ENCODE measurements around the gene KRT77. TPM values are rescaled to one million over a fixed set of nuclear protein-coding genes. Genes with fewer than 3 reads are reported as not detected.

Gene KRT77
- total and polyA plus RNA-seq, 2 experiments from 2014 or later = not detected

GRCh38 chr12:52667931-52668330 lies 35.4 kb downstream of the KRT77 start:
- Histone ChIP-seq H4K20me1 (ENCODE audit: insufficient read depth) (no peaks in the 10 kb centered on the region), H3K27ac (no peak overlapping the region), H3F3A (ENCODE audit: insufficient read depth) (no peaks in the 10 kb centered on the region), H3K9me2 (ENCODE audit: insufficient read depth) (no peaks in the 10 kb centered on the region), H3K4me1 (ENCODE audit: insufficient read depth) (no peaks in the 10 kb centered on the region), H3K9me3 (ENCODE audit: low read depth) (no peaks in the 10 kb centered on the region), H2AFZ (no peak overlapping the region), H3K36me3 (ENCODE audit: low read depth) (no peaks in the 10 kb centered on the region), H3K27me3 (replicated peaks; ENCODE audit: insufficient read depth) (peaks cover 51% of the 10 kb centered on the region), H3K9ac (no peak overlapping the region), H3K79me2 (ENCODE audit: insufficient read depth) (no peaks in the 10 kb centered on the region), H3K4me3 (no peak overlapping the region), H3K4me2 (ENCODE audit: unreplicated experiment) (no peak overlapping the region)
- TF ChIP-seq EZH2phosphoT487 (IDR thresholded peaks at IDR 0.05; ENCODE audit: insufficient read depth, low read depth) (no peak), EZH2 (IDR thresholded peaks at IDR 0.05; ENCODE audit: insufficient read depth, poor library complexity, severe bottlenecking) (no peak)
- in situ Hi-C loops (cut with MboI) = no loop called here
- no peak for DNase-seq
- 49% methylated on average over 7 of the region's 7 CpGs for WGBS, 2 experiments (ENCODE audit: low coverage in 1 of 2, low lambda C conversion rate in 2 of 2, missing lambda C conversion rate in 2 of 2)

GRCh38 chr12:52667509-52667908 lies 35.8 kb downstream of the KRT77 start:
- WGBS, 2 experiments (ENCODE audit: low coverage in 1 of 2, low lambda C conversion rate in 2 of 2, missing lambda C conversion rate in 2 of 2) = 48 to 59% methylated on average over 9 of the region's 9 CpGs
- no peaks in the 10 kb centered on the region for H3K9me3 ChIP-seq (ENCODE audit: low read depth)
- no peaks in the 10 kb centered on the region for H3K36me3 ChIP-seq (ENCODE audit: low read depth)
- no peak overlapping the region for H3K27ac ChIP-seq
- no peak for DNase-seq
- in situ Hi-C loops (cut with MboI) = no loop called here
- H3K4me3 ChIP-seq = no peak overlapping the region
- H2AFZ ChIP-seq = no peak overlapping the region
- peaks cover 53% of the 10 kb centered on the region for H3K27me3 ChIP-seq (replicated peaks; ENCODE audit: insufficient read depth)
- H3F3A ChIP-seq (ENCODE audit: insufficient read depth) = no peaks in the 10 kb centered on the region
- H3K9me2 ChIP-seq (ENCODE audit: insufficient read depth) = no peaks in the 10 kb centered on the region
- no peak overlapping the region for H3K9ac ChIP-seq
- no peaks in the 10 kb centered on the region for H3K79me2 ChIP-seq (ENCODE audit: insufficient read depth)
- TF ChIP-seq EZH2 (IDR thresholded peaks at IDR 0.05; ENCODE audit: insufficient read depth, poor library complexity, severe bottlenecking) (no peak), EZH2phosphoT487 (IDR thresholded peaks at IDR 0.05; ENCODE audit: insufficient read depth, low read depth) (no peak)
- H4K20me1 ChIP-seq (ENCODE audit: insufficient read depth) = no peaks in the 10 kb centered on the region
- no peak overlapping the region for H3K4me2 ChIP-seq (ENCODE audit: unreplicated experiment)
- H3K4me1 ChIP-seq (ENCODE audit: insufficient read depth) = no peaks in the 10 kb centered on the region

GRCh38 chr12:52666471-52666870 lies 36.9 kb downstream of the KRT77 start:
- in situ Hi-C loops (cut with MboI) = no loop called here
- Histone ChIP-seq H2AFZ (no peak overlapping the region), H4K20me1 (ENCODE audit: insufficient read depth) (no peaks in the 10 kb centered on the region), H3K27me3 (replicated peaks; ENCODE audit: insufficient read depth) (peaks cover 54% of the 10 kb centered on the region), H3K27ac (no peak overlapping the region), H3K4me1 (ENCODE audit: insufficient read depth) (no peaks in the 10 kb centered on the region), H3K79me2 (ENCODE audit: insufficient read depth) (no peaks in the 10 kb centered on the region), H3K9ac (no peak overlapping the region), H3K9me3 (ENCODE audit: low read depth) (no peaks in the 10 kb centered on the region), H3F3A (ENCODE audit: insufficient read depth) (no peaks in the 10 kb centered on the region), H3K36me3 (ENCODE audit: low read depth) (no peaks in the 10 kb centered on the region), H3K4me3 (no peak overlapping the region), H3K4me2 (ENCODE audit: unreplicated experiment) (no peak overlapping the region), H3K9me2 (ENCODE audit: insufficient read depth) (no peaks in the 10 kb centered on the region)
- WGBS, 2 experiments (ENCODE audit: low coverage in 1 of 2, low lambda C conversion rate in 2 of 2, missing lambda C conversion rate in 2 of 2) = 58 to 60% methylated on average over 3 of the region's 3 CpGs
- no peak for DNase-seq
- TF ChIP-seq EZH2 (IDR thresholded peaks at IDR 0.05; ENCODE audit: insufficient read depth, poor library complexity, severe bottlenecking) (no peak), EZH2phosphoT487 (IDR thresholded peaks at IDR 0.05; ENCODE audit: insufficient read depth, low read depth) (no peak)

- Histone ChIP-seq H3K9ac (no peak overlapping the region), H4K20me1 (ENCODE audit: insufficient read depth) (no peaks in the 10 kb centered on the region), H3K9me3 (ENCODE audit: low read depth) (no peaks in the 10 kb centered on the region), H3F3A (ENCODE audit: insufficient read depth) (no peaks in the 10 kb centered on the region), H3K27ac (no peak overlapping the region), H3K36me3 (ENCODE audit: low read depth) (no peaks in the 10 kb centered on the region), H3K79me2 (ENCODE audit: insufficient read depth) (no peaks in the 10 kb centered on the region), H3K4me2 (ENCODE audit: unreplicated experiment) (no peak overlapping the region), H3K27me3 (replicated peaks; ENCODE audit: insufficient read depth) (peaks cover 59% of the 10 kb centered on the region), H3K9me2 (ENCODE audit: insufficient read depth) (no peaks in the 10 kb centered on the region), H3K4me1 (ENCODE audit: insufficient read depth) (no peaks in the 10 kb centered on the region), H3K4me3 (no peak overlapping the region), H2AFZ (no peak overlapping the region)
- in situ Hi-C loops (cut with MboI) = no loop called here
- TF ChIP-seq EZH2phosphoT487 (IDR thresholded peaks at IDR 0.05; ENCODE audit: insufficient read depth, low read depth) = no peak
- no peak for TF ChIP-seq EZH2 (IDR thresholded peaks at IDR 0.05; ENCODE audit: insufficient read depth, poor library complexity, severe bottlenecking)
- DNase-seq = no peak
Measured at GRCh38 chr12:52663420-52663819, 39.9 kb downstream of the KRT77 start.

- no peak overlapping the region for H2AFZ ChIP-seq
- no peak for TF ChIP-seq EZH2phosphoT487 (IDR thresholded peaks at IDR 0.05; ENCODE audit: insufficient read depth, low read depth)
- no peak for TF ChIP-seq EZH2 (IDR thresholded peaks at IDR 0.05; ENCODE audit: insufficient read depth, poor library complexity, severe bottlenecking)
- no peaks in the 10 kb centered on the region for H3K4me1 ChIP-seq (ENCODE audit: insufficient read depth)
- no peak overlapping the region for H3K4me2 ChIP-seq (ENCODE audit: unreplicated experiment)
- no peaks in the 10 kb centered on the region for H3K36me3 ChIP-seq (ENCODE audit: low read depth)
- no peaks in the 10 kb centered on the region for H3F3A ChIP-seq (ENCODE audit: insufficient read depth)
- H3K9ac ChIP-seq = no peak overlapping the region
- in situ Hi-C loops (cut with MboI) = no loop called here
- no peaks in the 10 kb centered on the region for H3K79me2 ChIP-seq (ENCODE audit: insufficient read depth)
- H3K27me3 ChIP-seq (replicated peaks; ENCODE audit: insufficient read depth) = peaks cover 61% of the 10 kb centered on the region
- no peaks in the 10 kb centered on the region for H4K20me1 ChIP-seq (ENCODE audit: insufficient read depth)
- H3K9me3 ChIP-seq (ENCODE audit: low read depth) = no peaks in the 10 kb centered on the region
- no peak overlapping the region for H3K27ac ChIP-seq
- DNase-seq = no peak
- no peaks in the 10 kb centered on the region for H3K9me2 ChIP-seq (ENCODE audit: insufficient read depth)
- no peak overlapping the region for H3K4me3 ChIP-seq
Measured at GRCh38 chr12:52662918-52663229, 40.5 kb downstream of the KRT77 start.
